K562 treated with DMSO at 1 percent for 48 hours (cell line): ENCODE results near the gene ZNF646. TPM values are rescaled to one million over a fixed set of nuclear protein-coding genes. Genes with fewer than 3 reads are reported as not detected.

Experiments used
- total RNA-seq: library from RNA; unstranded; fragments of 300-600 nt; gene quantifications from 2 replicates; pipeline ENCODE4 v1.2.3, GENCODE V29; 2022; ENCODE audit warnings: low replicate concordance; ENCODE audit errors: extremely low read depth

Gene ZNF646
- not detected in 2 replicates for total RNA-seq

GRCh38 chr16:31073970-31074813, at the start of gene ZNF646, which contains the start of gene ZNF668:
Gene ZNF646, plus strand, starts transcription at chr16:31074422. Its CDS starts 1,903 bp downstream, at chr16:31076325.
Gene ZNF668, minus strand, starts transcription at chr16:31074240. Its CDS starts 9,781 bp downstream, at chr16:31064459.

GRCh38 chr16:31032736-31033708, 41.2 kb upstream of the ZNF646 start, which contains the start of gene STX4:
Gene STX4, plus strand, starts transcription at chr16:31033558. Its CDS starts 248 bp downstream, at chr16:31033806.

GRCh38 chr16:31088459-31089183, 14.4 kb downstream of the ZNF646 start, which contains the start of gene PRSS53:
Gene PRSS53, minus strand, starts transcription at chr16:31088943. Its CDS starts 134 bp downstream, at chr16:31088809.

GRCh38 chr16:31094424-31095120, 20.4 kb downstream of the ZNF646 start, which contains the start of gene VKORC1:
Gene VKORC1, minus strand, starts transcription at chr16:31094797. Its CDS starts 68 bp downstream, at chr16:31094729.

GRCh38 chr16:31108035-31108793, 34.0 kb downstream of the ZNF646 start, which contains the start of gene BCKDK:
Gene BCKDK, plus strand, starts transcription at chr16:31108386. Its CDS starts 838 bp downstream, at chr16:31109224.

GRCh38 chr16:31117384-31118222, 43.4 kb downstream of the ZNF646 start, which contains the start of gene KAT8:
Gene KAT8, plus strand, starts transcription at chr16:31117664. Its CDS starts 18 bp downstream, at chr16:31117682.

Other genes starting within 250 kb of the ZNF646 start
- gene BCL7C, start 180.3 kb upstream of the ZNF646 start, total RNA-seq = not detected in 2 replicates
- gene CTF1, start 177.8 kb upstream of the ZNF646 start, total RNA-seq = not detected in 2 replicates
- not detected in 2 replicates for gene FBXL19, start 150.8 kb upstream of the ZNF646 start, total RNA-seq
- gene ORAI3, start 125.4 kb upstream of the ZNF646 start, total RNA-seq = not detected in 2 replicates
- gene SETD1A, start 116.7 kb upstream of the ZNF646 start, total RNA-seq = not detected in 2 replicates
- not detected in 2 replicates for gene HSD3B7, start 89.2 kb upstream of the ZNF646 start, total RNA-seq
- gene STX1B, start 63.8 kb upstream of the ZNF646 start, total RNA-seq = not detected in 2 replicates
- gene STX4, start 40.9 kb upstream of the ZNF646 start, total RNA-seq = not detected in 2 replicates
- not detected in 2 replicates for gene ZNF668, start 182 bp upstream of the ZNF646 start, total RNA-seq
- gene PRSS53, start 14.5 kb downstream of the ZNF646 start, total RNA-seq = not detected in 2 replicates
- not detected in 2 replicates for gene VKORC1, start 20.4 kb downstream of the ZNF646 start, total RNA-seq
- not detected in 2 replicates for gene BCKDK, start 34.0 kb downstream of the ZNF646 start, total RNA-seq
- gene KAT8, start 43.2 kb downstream of the ZNF646 start, total RNA-seq = not detected in 2 replicates
- not detected in 2 replicates for gene PRSS8, start 61.3 kb downstream of the ZNF646 start, total RNA-seq
- gene PRSS36, start 75.6 kb downstream of the ZNF646 start, total RNA-seq = not detected in 2 replicates
- not detected in 2 replicates for gene FUS, start 105.7 kb downstream of the ZNF646 start, total RNA-seq
- not detected in 2 replicates for gene PYCARD, start 128.3 kb downstream of the ZNF646 start, total RNA-seq
- not detected in 2 replicates for gene TRIM72, start 139.7 kb downstream of the ZNF646 start, total RNA-seq
- not detected in 2 replicates for gene PYDC1, start 142.7 kb downstream of the ZNF646 start, total RNA-seq
- not detected in 2 replicates for gene ITGAM, start 185.6 kb downstream of the ZNF646 start, total RNA-seq